HPDE6-E6E7 (cell line): ENCODE data around the gene COL6A2.
"Not testable (repeated sequence)": the region's sequence is repeated elsewhere in the genome, so short reads cannot be mapped to it uniquely, and the experiment has no call there.

Experiments used
- DNase-seq: peaks from one replicate; pipeline ENCODE4 v3.0.0; 2011; ENCODE audit warnings: missing footprints; ENCODE audit errors: extremely low spot score

The COL6A2 gene

DNA sequence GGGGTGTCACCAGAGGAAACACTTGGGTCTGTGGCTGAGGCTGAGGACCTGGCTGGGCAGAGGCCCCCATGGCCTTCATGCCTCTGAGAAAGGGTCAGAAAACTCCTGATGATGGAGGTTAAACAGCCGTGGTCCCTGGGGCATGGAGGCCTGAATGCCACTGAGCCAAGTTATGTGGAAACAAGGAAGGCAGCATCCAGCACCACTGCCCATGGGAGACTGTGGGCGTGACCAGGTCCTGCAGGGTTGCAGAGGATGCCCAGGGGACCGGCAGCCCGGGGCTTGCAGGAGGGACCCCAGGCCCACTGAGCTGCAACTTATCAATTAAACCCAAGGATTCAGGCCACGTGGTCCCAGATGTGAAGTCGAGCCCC lies 18.9 kb upstream of the COL6A2 start:
- DNase-seq: no peak

- no peak for DNase-seq
Measured at GRCh38 chr21:46079352-46080170, 18.4 kb upstream of the COL6A2 start.

DNA sequence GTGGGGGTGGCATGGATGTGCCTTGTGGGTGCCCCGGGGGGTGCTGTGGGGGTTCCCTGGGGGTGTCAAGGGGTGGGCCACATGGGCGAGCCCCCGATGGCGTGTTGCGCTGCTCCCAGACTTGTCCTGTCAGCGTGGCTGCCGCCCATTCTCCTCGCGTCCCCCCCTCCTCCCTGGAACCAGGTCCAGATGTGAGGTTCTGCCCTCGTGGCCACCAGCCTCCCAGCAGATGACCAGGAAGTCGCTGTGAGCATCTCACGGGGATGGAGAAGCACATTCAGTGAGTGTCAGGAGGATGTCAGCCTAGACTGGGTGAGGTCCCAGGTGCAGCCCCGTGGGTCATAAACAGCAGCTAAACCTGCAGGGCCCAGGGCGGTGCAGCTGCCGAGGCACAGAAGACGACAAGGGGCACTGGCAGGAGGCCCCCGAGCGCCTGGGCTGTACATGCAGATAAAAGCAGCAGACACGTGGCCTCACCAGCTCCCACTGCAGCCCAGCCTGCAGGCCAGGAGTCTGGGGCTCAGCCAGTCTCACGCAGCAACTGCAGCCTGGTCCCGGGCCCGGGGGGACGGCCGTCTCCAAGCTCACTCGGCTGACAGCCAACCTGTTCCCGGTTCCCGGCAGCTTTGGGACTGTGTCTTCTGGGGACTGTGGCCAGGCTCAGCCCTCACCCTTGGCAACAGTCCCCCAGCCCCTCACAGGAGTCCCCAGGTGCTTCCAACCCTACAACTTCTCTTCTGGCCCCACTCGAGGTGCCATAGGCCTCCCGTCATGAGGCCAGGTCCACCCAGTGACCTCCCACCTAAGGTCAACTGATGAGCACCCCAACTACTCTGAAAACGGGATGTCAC lies 17.5 kb upstream of the COL6A2 start:
- DNase-seq: no peak

GRCh38 chr21:46081022-46081861 lies 16.7 kb upstream of the COL6A2 start:
- DNase-seq: no peak

GRCh38 chr21:46081862-46082712 lies 15.8 kb upstream of the COL6A2 start:
- DNase-seq: no peak

DNA sequence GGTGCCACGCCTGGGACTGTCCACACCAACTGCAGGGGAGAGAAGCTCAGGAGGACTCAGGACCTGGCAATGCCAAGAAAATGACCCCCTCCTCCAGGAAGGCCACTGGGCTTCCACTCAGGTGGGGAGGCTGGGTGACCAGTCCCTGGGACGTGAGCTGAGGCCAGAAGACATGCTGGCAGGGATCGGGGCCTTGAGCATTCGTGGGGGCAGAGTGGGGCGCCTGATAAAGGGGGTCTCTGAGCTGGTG lies 15.3 kb upstream of the COL6A2 start:
- no peak for DNase-seq

- no peak for DNase-seq
Measured at GRCh38 chr21:46082963-46083790, 14.7 kb upstream of the COL6A2 start.

DNA sequence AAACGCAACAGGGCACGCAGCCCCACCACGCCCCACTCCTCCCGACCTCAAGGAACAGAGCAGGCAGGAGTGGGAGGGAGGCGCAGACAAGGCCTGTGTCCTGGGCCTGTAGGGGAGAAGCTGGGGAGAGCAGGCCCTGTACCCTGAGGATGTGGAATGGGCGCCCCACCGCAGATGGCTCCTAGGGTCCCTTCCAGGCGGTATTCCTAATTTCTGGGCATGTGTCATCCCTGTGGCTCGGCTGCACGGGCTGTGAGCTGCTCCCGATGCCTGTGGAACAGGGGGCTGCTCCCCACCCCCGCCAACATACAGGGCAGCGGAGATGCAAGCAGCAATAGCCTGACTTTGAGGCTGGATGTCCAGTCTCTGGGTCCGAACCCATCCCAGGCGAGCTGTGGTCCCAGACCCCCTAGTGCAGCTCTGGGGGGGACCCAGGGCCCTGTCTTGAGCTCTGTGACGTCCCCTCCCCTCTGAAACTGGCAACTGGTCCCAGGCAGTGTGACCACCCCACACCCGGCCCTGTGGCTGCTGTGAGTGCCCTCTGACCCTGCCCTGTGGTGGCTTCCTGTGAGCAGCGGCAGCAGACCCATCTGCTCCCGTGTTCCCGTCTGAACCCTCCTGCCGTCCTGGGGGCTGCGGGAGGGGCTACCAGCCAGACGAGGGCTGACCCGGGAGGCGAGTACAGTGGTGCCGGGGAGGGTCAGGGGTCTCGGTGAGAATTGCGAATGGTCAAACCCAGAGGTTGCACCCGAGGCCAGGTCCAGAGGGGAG lies 13.9 kb upstream of the COL6A2 start:
- DNase-seq: no peak

- no peak for DNase-seq
Measured at GRCh38 chr21:46084709-46085108, 13.2 kb upstream of the COL6A2 start.

- DNase-seq: not testable (repeated sequence)
Measured at GRCh38 chr21:46085259-46085658, 12.7 kb upstream of the COL6A2 start.

DNA sequence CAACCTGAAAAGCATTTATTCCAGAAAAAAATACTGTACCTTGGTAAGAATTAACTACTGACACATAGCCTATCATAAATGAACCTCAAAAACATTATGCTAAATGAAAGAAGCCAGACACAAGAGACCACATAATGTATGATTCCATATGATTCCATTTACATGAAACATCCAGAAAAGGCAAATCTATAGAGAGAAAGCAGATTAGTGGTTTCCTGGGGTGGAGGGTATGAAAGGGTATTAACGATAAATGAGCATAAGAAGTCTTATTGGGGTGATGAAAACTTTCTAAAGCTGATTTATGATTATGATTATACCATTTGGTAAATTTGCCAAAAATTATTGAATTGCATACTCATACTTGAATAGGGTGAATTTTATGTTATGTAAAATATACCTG lies 10.3 kb upstream of the COL6A2 start:
- no peak for DNase-seq

DNA sequence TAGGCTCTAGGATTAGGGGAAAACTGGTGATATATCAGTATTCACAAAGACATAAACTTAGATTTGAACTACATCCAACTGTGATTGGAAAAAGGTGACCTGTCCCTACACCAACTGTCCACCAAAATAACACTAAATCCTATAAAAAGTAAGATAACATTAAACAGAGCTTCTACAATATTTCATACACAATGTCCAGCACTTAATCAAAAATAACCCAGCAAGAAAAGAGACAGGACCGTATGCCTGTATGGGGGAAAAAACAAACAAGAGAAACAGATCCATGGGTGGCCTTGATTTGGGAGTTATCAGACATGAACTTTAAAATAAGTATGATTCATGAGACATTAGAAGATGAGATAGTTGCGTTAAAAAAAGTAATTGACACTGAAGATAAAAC lies 9.7 kb upstream of the COL6A2 start:
- no peak for DNase-seq

GRCh38 chr21:46089285-46089684 lies 8.6 kb upstream of the COL6A2 start:
- DNase-seq: no peak

DNA sequence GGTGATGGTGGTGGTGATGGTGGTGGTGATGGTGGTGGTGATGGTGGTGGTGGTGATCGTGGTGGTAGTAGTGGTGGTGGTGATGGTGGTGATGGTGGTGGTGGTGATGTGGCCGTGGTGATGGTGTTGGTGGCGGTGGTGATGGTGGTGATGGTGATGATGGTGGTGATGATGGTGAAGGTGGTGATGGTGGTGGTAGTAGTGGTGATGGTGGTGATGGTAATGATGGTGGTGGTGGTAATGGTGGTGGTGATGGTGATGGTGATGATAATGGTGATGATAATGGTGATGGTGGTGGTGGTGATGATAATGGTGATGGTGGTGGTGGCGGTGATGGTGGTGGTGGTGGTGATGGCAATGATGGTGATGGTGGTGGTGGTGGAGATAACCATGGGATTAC lies 6.8 kb upstream of the COL6A2 start:
- no peak for DNase-seq

GRCh38 chr21:46091631-46092025 lies 6.3 kb upstream of the COL6A2 start:
- no peak for DNase-seq

DNA sequence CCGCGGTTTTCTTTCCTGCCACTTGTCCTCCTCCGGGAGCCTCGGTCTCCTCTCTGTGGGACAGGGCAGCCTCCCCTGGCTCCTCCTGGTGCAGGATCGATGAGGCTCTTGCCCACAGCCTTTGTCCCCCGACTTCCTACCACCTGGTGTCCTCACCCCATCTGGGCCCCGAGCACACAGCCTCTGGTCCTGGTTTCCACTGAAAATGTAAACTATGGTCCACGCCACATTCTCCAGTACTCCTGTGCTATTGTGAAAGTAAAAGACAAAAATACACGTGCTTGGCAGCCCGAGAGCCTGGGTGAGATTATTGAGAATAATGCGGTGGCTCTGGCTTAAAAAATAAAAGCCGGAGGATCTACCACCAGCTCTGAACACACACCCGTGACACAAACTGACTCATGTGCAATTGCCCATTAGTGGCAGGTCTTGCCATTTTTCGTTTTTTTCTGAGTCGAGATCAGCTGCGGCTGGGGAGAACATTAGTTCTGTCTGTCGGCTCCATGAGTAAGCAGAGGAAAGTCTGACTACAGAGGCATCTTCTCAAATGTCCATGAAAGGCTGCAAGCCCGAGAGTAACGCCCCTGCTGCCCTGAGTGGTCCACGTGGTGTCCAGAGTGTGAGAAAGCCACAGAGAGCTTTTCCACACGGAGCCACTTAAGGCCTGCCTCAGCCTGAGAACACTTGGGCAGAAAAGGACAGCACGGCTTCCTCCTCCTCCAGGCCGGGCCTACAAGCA lies 5.7 kb upstream of the COL6A2 start:
- DNase-seq: no peak

GRCh38 chr21:46092811-46093667 lies 4.9 kb upstream of the COL6A2 start:
- DNase-seq: no peak
